ENCODE data around the gene YWHAH. TPM values are rescaled to one million over a fixed set of nuclear protein-coding genes. Genes with fewer than 3 reads are reported as not detected.
A peak's percentile ranks its signal among the peaks of the same experiment; 100 is the strongest.

The YWHAH gene
- total RNA-seq = 10 to 100 TPM; 47.9 to 92.0 TPM

DNA sequence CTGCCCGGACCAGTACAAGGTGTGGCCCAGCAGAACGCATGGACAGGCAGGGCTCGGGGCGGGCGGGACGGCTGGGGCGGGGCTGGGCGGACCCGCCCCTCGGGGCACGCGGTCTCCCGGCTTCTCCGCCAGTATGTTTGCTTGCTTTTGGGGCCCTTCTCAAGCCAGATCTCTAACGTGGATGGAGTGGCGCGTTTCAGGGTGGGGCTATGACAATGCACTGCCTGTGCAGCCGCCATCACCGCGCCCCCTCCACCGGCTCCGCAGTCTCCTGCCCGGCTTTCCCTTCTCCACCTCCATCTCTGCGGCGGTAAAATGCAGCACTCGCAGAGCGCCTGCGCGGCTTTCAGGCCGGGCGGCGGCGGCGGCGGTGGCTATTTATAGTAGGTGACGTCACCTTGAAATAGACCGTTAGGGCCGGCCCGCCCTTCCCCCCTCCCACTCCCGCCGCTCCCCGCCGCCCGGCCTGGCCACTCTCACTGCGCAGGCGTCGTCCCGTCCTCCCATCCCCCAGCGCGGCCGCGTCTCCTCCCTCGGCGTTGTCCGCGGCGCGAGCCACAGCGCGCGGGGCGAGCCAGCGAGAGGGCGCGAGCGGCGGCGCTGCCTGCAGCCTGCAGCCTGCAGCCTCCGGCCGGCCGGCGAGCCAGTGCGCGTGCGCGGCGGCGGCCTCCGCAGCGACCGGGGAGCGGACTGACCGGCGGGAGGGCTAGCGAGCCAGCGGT, at the start of gene YWHAH:
Gene YWHAH (plus strand): TSS at position 558 of the 722 bp plus-strand sequence. CDS start 199 bp downstream, outside the sequence.
- peak within 1 kb of the TSS; percentile 96 to 97 for H3K27ac ChIP-seq
- TF ChIP-seq, protein P1, sequence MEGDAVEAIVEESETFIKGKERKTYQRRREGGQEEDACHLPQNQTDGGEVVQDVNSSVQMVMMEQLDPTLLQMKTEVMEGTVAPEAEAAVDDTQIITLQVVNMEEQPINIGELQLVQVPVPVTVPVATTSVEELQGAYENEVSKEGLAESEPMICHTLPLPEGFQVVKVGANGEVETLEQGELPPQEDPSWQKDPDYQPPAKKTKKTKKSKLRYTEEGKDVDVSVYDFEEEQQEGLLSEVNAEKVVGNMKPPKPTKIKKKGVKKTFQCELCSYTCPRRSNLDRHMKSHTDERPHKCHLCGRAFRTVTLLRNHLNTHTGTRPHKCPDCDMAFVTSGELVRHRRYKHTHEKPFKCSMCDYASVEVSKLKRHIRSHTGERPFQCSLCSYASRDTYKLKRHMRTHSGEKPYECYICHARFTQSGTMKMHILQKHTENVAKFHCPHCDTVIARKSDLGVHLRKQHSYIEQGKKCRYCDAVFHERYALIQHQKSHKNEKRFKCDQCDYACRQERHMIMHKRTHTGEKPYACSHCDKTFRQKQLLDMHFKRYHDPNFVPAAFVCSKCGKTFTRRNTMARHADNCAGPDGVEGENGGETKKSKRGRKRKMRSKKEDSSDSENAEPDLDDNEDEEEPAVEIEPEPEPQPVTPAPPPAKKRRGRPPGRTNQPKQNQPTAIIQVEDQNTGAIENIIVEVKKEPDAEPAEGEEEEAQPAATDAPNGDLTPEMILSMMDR (IDR thresholded peaks at IDR 0.05) = no peak
- H3K4me3 ChIP-seq = peak within 1 kb of the TSS; percentile 92 to 94
- peaks cover 0 to 26% of the 10 kb centered on the region in 2 donors for H3K4me1 ChIP-seq
- H3K36me3 ChIP-seq = peaks cover 8% of the 10 kb centered on the region
- H3K27me3 ChIP-seq = no peaks in the 10 kb centered on the region
- no peaks in the 10 kb centered on the region for H3K9me3 ChIP-seq
- peak; percentile 95 for DNase-seq (ENCODE audit: low spot score)

DNA sequence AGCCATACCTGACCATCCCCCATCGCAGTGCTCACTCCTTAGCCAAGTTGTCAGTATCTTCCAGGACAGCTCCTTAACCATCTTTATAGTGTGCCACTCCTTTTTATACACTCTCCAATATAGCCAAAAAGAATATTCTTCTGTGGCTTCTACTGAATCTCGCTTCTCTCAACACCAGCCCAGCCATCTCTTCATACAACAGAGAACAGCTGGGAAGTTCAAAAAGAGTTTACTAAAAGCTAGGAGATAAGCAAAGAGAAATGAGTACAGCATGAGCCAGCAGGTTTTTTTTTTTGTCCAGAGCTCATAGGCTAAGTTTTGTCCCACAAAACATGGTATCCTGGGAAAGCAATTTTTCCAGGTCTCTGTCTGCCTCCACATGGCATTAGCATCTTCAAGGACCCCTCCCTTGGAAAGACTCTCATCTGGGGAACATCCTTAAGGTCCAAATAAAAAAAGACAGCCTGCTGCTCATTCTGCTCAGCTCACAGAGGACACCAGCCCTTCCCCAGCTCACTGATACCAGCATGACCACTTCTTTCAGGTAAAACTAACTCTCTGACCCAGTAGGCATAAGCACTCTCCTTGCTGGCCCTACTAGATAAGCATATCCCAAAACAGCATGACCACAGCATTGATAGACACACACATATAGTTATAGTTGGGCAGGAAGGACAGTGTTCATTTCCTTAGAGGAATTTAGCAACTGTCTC, 48.8 kb upstream of the YWHAH start:
- H3K27me3 ChIP-seq = no peaks in the 10 kb centered on the region
- H3K27ac ChIP-seq = no peak overlapping the region
- no peak overlapping the region for H3K4me3 ChIP-seq
- no peak for DNase-seq (ENCODE audit: low spot score)
- no peaks in the 10 kb centered on the region for H3K9me3 ChIP-seq
- no peaks in the 10 kb centered on the region for H3K4me1 ChIP-seq
- peaks cover 48% of the 10 kb centered on the region for H3K36me3 ChIP-seq
- TF ChIP-seq, protein P1 (IDR thresholded peaks at IDR 0.05) = no peak

DNA sequence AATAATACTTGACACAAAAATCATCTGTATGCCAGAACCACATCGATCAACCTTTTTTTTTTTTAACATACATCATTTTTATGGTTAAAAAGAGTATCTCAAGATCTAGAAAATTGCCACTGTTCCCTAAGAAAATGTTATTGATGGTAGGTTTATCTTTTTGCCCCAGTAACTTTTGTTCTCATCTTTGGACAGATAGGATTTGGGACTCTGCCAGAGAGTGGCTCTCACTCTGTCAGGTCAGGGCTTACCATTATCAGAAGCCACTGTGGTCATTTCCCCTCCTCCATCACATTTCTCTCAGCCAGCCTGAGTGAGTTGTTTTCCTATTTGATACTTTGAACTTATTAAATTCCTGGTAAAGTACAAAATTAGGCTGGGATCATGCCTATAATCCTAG, 47.9 kb upstream of the YWHAH start:
- TF ChIP-seq, protein P1 (IDR thresholded peaks at IDR 0.05) = no peak
- Histone ChIP-seq H3K4me3 (no peak overlapping the region), H3K27me3 (no peaks in the 10 kb centered on the region), H3K4me1 (no peaks in the 10 kb centered on the region), H3K36me3 (peaks cover 50% of the 10 kb centered on the region), H3K9me3 (no peaks in the 10 kb centered on the region), H3K27ac (no peak overlapping the region)
- no peak for DNase-seq (ENCODE audit: low spot score)

DNA sequence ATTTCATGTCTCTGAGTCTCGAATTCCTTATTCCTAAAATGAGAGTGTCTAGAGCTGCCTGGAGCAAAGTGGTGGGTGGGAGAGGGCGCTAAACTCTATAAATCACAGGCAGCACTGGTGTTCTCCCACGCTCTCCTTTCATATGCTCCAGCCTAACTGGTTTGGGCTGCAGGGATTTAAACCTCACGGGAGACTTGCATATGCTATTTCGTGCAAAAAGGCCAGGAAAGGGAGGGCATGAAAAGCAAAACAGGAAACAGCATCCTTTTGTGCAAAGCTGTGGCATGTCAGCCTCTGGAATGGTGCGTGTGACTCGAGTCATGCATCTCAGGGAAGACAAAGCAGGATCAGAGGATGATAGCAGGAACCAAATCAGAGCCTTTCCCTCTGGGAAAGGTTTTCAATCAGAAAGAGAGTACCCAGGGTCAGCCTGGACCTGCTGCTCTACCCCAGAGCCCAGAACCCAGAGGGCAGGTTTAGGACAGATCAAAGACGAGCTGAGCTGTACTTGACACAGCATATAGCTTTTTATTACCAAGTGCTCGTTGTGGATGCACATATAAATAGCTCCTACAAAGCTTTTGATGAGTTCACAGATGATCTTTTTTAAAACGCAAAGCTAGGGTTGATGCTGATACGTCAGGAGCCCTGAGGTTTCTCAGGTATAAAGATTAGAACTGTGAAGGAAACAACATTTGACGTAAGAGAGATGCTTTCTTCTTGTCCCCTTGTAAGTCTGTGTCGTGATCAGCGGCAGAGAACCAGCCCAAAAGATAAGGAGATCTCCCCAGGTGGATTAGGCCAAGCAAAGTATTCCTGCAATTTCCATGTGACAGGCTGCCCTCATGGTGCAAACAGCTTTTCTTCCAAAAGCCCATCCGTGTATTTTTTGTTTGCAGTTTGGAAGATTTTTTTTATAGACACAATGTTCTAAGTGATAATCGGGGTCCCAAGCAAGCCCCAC, 46.2 kb upstream of the YWHAH start:
- peaks cover 59% of the 10 kb centered on the region for H3K36me3 ChIP-seq
- no peaks in the 10 kb centered on the region for H3K4me1 ChIP-seq
- TF ChIP-seq, protein P1 (IDR thresholded peaks at IDR 0.05) = no peak
- no peak overlapping the region for H3K4me3 ChIP-seq
- no peak for DNase-seq (ENCODE audit: low spot score)
- no peaks in the 10 kb centered on the region for H3K27me3 ChIP-seq
- no peaks in the 10 kb centered on the region for H3K9me3 ChIP-seq
- no peak overlapping the region for H3K27ac ChIP-seq

DNA sequence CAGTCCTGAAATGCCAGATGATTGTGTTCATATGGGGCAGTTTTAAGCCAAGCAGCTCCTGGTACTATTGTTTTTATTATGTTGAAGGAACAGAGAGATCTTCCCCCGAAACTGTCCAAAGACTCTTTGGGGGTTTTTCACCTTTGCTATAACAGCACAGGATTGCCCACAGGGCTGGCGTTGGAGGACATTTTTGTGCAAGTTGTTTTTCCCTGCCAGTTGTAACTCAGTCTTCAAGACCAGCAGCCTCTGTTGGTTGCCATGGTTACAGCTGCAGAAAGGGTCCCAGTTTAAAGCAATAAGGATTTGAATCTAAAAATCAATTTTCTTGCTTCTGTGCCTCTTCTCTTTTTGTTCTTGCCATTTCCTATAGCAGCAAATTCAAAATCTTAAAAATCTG, 45.4 kb upstream of the YWHAH start:
- no peak for DNase-seq (ENCODE audit: low spot score)
- TF ChIP-seq, protein P1 (IDR thresholded peaks at IDR 0.05) = no peak
- H3K36me3 ChIP-seq = peaks cover 57% of the 10 kb centered on the region
- no peaks in the 10 kb centered on the region for H3K27me3 ChIP-seq
- no peak overlapping the region for H3K27ac ChIP-seq
- H3K4me1 ChIP-seq = no peaks in the 10 kb centered on the region
- H3K4me3 ChIP-seq = no peak overlapping the region
- no peaks in the 10 kb centered on the region for H3K9me3 ChIP-seq
